ENCODE results near the gene KRTAP5-8.
A peak's percentile ranks its signal among the peaks of the same experiment; 100 is the strongest.
"Not testable (repeated sequence)": the region's sequence is repeated elsewhere in the genome, so short reads cannot be mapped to it uniquely, and the experiment has no call there.

KRTAP5-8 gene

DNA sequence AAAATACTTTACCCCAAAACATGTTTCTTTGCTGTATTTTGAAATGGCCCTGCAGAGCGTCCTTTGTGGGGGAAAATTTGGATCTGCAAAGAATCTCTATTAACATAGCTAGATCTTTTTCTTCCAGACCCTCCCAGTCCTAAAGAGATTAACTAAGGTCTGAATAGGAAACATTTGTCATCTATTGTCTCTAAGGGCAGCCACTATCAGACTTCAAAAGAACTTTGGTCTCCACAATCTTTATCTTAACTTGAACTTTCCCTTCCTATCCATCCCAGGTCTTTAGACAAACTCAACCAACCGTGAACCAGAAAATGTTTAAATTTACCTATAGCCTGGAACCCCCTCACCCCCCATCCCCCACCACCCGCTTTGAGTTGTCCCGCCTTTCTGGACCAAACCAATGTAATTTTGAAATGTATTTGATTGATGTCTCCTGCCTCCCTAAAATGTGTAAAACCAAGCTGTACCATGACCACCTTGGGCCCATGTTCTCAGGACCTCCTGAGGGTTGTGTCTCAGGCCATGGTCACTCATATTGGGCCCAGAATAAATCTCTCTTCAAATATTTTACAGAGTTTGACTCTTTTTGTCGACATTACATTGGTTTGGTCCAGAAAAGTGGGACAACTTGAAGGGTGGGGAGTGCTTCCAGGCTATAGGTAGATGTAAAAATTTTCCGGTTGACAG is 6.8 kb downstream of the KRTAP5-8 start:
- no peak for DNase-seq

DNA sequence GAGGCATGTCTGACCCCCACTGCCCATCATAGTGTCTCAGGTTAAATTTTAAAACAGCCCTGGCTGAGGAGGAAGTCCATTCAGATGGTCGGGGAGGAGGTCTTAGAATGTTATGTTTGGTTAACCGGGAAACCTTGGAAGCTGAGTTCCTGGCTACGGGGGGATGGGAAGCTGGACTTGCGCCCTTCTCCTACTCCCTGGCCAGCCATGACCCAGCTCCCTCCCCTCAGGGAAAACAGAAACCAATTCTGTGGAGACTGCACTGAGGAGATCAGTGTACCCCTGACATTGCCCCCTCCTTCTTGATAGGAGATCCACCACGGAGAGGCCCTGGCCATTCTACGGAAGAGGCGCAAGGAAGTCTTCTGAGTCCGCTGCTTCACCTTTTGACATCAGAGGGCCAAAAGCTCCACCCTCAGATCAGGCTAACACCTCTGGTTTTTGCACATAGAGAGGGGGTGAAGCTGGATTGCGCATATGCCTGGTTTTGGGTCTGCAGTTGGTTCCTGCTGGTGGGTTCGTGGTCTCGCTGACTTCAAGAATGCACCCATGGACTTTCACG is 7.7 kb downstream of the KRTAP5-8 start:
- no peak for DNase-seq

- no peak for DNase-seq
Measured at GRCh38 chr11:71548120-71548519, 10.3 kb downstream of the KRTAP5-8 start, which contains the start of gene KRTAP5-9. Gene KRTAP5-9, plus strand, starts transcription at chr11:71548420. Its CDS starts 238 bp downstream, at chr11:71548658.

- DNase-seq = no peak
Measured at GRCh38 chr11:71548716-71549151, 10.9 kb downstream of the KRTAP5-8 start.

GRCh38 chr11:71551711-71552110 is 13.9 kb downstream of the KRTAP5-8 start:
- no peak for DNase-seq

DNA sequence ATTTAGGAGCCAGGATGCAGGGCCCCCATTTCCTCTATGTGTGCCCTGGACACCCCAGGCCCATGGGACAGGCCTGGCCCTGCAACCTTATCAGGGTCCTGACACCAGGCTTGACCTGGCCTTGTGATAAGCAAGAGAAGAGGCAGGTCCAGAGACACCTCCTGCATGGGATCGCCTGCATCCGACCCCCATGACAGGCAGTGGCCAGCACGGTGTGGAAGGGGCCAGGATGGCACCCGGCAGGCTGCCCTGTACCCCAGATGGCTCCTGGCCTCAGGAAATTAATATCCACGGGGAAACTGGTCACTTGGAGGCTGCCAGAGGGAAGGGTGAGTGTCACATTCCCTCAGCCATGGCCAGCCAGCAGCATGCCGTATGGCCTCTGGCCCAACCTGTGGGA is 17.2 kb downstream of the KRTAP5-8 start:
- DNase-seq = no peak

- DNase-seq = no peak
Measured at GRCh38 chr11:71555508-71555907, 17.7 kb downstream of the KRTAP5-8 start.

- DNase-seq = no peak
Measured at GRCh38 chr11:71556018-71556417, 18.2 kb downstream of the KRTAP5-8 start.

DNA sequence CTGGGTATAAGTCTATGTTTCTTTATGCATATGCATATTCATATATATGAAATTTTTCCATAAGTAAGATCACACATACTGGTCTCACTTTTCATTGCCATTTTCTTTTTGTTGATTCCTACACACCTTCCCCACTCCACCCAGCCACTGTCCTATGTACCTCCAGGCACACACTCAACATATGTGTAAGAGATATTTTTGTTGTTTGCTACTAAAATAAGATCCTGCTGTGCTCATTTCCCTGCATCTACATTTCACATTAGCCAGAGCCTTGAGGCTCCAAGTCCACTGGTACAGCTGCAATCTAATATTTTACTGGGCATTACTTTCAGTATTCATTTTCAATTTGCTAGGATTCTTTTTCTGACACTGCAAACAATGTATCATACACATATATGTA is 19.4 kb downstream of the KRTAP5-8 start:
- DNase-seq = no peak

DNA sequence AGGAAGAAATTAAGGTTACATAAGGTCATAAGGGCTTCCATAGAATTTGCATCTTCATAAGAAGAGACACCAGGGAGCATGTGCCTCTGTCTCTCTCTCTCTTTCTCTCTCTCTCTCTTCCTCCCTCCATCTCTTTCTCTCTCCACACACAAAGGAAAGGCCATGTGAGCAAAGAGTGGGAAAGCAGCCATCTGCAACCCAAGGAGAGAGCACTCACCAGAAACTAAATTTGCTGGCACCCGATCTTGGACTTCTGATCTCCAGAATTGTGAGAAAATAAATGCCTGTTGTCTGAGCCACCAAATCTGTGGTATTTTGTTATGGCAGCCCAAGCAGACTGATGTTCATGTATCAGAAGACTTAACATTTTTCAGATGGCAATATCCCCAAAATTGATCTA is 21.2 kb downstream of the KRTAP5-8 start:
- DNase-seq = peak; percentile 34

DNA sequence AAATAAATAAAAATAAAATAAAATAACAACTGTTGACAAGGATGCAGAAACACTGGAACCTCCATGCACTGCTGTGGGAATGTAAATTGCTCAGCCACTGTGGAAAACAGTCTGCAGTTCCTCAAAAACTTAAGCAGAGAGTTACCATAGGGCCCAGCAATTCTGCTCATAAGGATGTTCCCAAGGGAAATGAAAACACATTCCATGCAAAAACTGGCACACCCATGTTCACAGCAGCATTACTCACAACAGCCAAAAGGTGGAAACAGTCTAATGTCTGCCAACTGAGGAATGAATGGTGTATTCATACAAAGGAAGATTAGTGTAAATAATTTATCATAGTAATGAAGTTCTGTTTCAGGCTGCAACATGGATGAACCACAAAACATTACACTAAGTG is 24.3 kb downstream of the KRTAP5-8 start:
- no peak for DNase-seq

DNA sequence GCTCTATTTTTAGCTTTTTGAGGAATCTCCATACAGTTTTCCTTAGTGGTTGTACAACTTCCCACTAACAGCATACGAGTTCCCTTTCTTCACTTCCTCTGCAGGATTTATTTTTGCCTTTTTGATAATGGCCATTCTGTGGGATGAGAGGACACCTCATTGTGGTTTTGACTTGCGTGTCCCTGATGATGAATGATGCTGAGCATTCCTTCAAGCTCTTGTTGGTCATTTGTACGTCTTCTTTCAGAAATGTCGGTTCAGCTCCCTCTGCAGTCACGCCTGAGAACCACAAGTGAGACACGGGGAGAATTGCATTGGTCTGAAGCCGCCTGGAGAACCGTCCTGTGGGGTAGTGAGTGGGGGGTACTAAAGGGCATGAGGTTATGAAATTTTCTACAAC is 25.6 kb downstream of the KRTAP5-8 start:
- DNase-seq = peak; percentile 37

GRCh38 chr11:71564430-71564829 is 26.6 kb downstream of the KRTAP5-8 start:
- no peak for DNase-seq

DNA sequence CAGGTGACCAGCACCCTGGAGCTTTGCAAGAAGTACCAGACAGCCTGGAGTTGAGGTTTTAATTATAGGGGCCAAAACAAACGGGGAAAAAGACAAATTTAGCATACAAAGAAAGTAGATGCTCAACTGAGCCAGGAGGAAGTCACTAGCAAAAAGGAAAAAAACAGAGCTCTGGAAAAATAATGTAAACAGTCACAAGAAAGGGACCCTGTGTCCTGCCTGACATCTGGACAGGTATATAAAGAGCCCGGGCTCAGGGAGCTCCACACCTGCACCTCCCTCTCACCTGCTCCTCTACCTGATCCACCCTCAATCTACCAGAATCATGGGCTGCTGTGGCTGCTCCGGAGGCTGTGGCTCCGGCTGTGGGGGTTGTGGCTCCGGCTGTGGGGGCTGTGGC is 27.4 kb downstream of the KRTAP5-8 start, which contains the start of gene KRTAP5-10:
Gene KRTAP5-10, plus strand, starts transcription at position 301 of the 400 bp plus-strand sequence. Its CDS starts 25 bp downstream, at position 326.
- no peak for DNase-seq

DNA sequence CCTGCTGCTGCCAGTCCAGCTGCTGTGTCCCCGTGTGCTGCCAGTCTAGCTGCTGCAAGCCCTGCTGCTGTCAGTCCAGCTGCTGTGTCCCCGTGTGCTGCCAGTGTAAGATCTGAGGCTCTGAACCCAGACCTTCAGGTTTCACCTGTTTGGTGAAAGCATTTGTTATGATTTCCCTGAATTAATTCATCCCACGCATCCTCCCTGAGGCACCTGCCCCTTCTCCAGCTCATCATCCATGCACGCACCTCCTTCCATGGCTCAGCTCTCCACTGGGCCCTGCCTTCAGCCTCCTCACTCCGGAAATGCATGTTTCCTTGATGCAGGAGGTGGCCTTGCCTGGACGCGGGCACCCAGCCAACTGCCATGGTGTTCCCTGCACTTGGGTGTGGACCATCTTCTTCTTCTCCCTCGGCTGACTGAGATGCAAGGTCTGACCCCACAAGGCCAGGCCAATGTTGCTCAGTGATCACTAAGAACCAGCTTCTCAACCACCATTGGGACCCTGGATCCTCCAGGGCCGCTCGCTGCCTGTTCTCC is 28.3 kb downstream of the KRTAP5-8 start:
- no peak for DNase-seq

DNA sequence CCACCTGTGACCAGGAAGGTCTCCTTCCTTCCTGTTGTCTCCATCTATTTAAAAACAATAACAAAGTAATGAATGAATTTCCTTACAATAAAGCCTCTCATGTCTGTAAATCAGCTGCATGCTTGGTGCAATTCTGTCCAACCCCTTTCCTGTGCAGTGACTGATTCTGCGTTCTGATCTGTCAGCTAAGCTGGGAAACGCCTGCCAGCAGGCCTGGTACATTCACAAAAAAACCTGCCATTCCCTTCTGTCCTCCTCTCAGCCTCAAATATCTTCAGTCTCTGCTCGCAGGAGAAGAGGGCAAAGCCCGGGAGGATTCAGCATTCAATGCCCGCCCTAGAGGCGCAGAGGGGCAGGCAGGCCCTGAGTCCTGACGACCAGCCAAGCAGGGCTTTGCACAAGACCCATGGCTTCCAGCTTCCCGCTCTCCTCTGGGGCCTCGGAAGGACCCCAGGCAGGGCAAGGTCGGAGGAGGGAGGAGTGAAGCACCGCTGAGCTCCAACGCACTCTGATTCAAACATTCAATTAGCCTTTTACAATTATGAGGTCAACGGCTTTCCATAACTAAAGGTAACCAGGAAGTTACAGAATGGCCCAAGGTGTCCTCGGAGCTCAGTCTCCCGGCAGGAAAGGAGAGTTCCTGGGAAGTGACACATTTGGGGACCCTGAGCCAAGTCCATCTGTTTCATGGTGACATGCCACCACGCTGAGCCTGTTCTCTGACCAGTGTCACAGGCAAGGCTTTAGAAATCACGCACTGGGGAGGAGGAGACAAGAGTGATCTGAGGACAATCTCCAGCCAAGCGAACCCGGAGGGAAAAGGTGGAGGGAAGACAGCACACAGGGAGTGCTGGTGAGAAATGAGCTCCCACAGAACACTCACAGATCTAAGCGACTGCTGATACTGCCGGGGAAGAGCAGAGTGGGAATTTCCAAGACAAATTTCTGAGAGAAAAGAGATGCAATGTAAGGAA is 29.1 kb downstream of the KRTAP5-8 start:
- not testable (repeated sequence) for DNase-seq

GRCh38 chr11:71567633-71568032 is 29.8 kb downstream of the KRTAP5-8 start:
- DNase-seq = not testable (repeated sequence)

DNA sequence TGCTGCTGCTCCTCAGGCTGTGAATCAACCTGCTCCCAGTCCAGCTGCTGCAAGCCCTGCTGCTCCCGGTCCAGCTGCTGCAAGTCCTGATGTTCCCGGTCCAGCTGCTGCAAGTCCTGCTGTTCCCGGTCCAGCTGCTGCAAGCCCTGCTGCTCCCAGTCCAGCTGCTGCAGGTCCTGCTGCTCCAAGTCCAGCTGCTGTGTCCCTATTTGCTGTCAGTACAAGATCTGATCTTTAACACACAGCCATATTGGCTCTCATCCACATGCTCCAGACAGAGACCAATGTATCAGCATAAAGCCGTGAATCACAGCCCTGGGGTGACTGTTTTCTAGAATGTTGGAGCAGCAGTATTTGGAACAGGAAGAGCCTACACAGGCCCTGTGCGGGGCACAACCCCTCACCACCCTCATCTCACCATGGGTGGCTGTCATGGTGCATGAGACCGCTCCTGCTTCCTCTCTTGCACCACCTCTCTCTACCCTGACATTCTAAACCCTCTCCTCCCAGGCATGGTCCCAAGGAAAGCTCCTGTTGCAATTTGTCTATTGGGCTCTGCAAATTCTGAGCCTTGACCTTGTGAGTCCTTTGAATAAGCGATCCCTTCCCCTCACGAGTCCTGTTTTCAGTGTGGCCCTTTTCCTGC is 31.0 kb downstream of the KRTAP5-8 start:
- no peak for DNase-seq

DNA sequence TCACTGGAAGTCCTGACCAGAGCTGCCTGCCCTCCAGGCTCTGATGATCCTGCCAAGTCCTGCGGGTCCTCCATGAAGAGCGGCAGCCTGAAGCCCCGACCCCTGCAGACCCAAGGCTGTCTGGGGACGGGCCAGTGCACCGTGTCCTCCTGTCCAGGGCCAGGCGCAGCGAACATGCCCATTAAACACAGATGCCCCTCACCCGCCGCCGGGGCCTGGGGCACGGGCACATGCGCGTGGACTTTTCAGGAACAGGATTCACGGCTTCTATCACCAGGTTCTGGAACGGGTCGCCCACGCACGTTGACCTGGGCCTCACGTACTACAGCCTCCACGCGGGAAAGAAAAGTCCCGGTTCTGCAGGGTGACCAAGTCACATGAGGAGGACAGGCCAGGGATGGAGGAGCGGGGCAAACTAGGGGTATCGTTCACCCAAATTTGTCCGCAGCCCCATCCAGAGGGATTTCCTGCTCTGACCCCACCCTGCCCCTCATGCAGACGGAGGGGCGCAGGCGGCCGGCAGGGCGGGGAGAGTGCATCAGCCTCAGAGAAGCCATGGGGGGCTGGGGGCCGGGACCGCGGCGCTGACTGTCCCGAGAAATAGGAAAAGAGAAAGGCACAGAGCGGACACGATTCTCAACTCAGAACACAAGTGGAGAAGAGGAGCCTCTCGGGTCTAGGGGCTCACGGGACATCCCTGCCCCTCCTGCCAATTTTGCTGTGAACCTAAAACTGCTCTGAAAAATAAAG is 33.5 kb downstream of the KRTAP5-8 start:
- not testable (repeated sequence) for DNase-seq

DNA sequence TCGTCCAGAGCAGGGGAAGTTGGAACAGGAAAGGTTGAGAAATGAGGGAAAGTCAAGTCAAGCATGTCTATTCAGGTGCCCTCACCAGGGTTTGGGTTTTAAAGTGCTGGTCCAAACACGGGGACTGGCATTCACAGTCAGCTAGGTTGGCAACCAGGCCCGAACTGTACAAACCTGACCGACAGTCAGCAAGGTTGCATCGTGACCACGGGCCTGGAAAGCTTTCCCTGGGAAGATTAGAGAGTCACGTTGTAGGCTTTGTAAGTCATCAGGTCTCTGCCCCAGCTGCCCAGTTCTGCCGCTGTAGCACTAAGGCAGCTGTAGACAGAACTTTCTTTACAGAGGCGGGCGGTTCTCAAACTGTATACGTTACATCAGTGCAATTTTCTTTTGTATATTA is 35.0 kb downstream of the KRTAP5-8 start:
- DNase-seq = no peak

DNA sequence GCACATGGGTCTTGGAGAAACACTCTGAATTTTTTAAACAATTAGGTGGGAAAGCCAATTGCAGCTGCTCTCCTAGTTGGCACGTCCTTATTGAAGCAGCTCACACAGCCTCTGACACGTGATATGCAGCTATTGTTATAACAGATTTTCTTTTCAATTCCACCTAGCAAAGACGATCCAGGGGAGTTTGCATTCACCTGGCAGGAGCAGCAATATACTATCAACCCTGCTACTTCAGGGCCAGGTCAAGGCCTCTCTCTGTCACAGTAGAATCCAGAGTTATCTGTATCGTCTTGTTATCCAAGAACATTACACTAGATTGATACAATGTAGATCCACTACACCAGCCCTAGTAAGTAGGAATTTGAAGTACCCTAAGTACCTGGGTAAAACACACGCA is 36.6 kb downstream of the KRTAP5-8 start:
- no peak for DNase-seq

Measured in midbrain (tissue), 1 donor.